Chondrocyte (in vitro differentiated cells): ENCODE results near the gene DUSP14. TPM values are rescaled to one million over a fixed set of nuclear protein-coding genes. Genes with fewer than 3 reads are reported as not detected.
"Not testable (repeated sequence)": the region's sequence is repeated elsewhere in the genome, so short reads cannot be mapped to it uniquely, and the experiment has no call there.

Experiments used
- DNase-seq: peaks from one replicate; pipeline ENCODE4 v3.0.0; 2021; ENCODE audit warnings: mixed read lengths, low spot score
- H3K27ac Mint-ChIP-seq: one replicate; pipeline ENCODE4 v1.8.0; 2021; ENCODE audit warnings: mild to moderate bottlenecking, moderate library complexity, mixed read lengths; ENCODE audit not compliant: unreplicated experiment
- H3K27me3 Mint-ChIP-seq: 2 replicates; pipeline ENCODE4 v1.8.0; 2021; ENCODE audit warnings: low read depth, mixed read lengths
- H3K36me3 Mint-ChIP-seq: 2 replicates; pipeline ENCODE4 v1.8.0; 2021; ENCODE audit warnings: low read depth, mixed read lengths
- H3K4me1 Mint-ChIP-seq: 2 replicates; pipeline ENCODE4 v1.8.0; 2021; ENCODE audit warnings: low read depth, mild to moderate bottlenecking, mixed read lengths
- H3K4me3 Mint-ChIP-seq: one replicate; pipeline ENCODE4 v1.8.0; 2021; ENCODE audit warnings: mild to moderate bottlenecking, moderate library complexity, mixed read lengths; ENCODE audit not compliant: unreplicated experiment
- H3K9me3 Mint-ChIP-seq: 2 replicates; pipeline ENCODE4 v1.8.0; 2021; ENCODE audit warnings: low read depth, mixed read lengths
- long read RNA-seq: library from polyadenylated mRNA; stranded (forward); transcript quantifications from one replicate; pipeline ENCODE4 v2.0.0, GENCODE V29; 2021
- total RNA-seq: library from RNA; stranded (reverse); gene quantifications from 3 replicates; pipeline ENCODE4 v1.2.1, GENCODE V29; 2021
- TF ChIP-seq, protein P1 (sequence below): fragments of 200-600 bp; sonication (generic); IDR thresholded peaks from 2 replicates; pipeline ENCODE4 v1.5.0; 2021; ENCODE audit warnings: antibody characterized with exemption, mild to moderate bottlenecking, moderate library complexity

Gene DUSP14, protein sequence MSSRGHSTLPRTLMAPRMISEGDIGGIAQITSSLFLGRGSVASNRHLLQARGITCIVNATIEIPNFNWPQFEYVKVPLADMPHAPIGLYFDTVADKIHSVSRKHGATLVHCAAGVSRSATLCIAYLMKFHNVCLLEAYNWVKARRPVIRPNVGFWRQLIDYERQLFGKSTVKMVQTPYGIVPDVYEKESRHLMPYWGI
- 33.6 to 37.3 TPM (median 34.7 TPM) in 3 replicates for total RNA-seq
- long read RNA-seq, partial matches to known transcripts = 0 of 6 reads
- long read RNA-seq, other reads (novel, unspliced or antisense) = 2 of 6 reads

DNA sequence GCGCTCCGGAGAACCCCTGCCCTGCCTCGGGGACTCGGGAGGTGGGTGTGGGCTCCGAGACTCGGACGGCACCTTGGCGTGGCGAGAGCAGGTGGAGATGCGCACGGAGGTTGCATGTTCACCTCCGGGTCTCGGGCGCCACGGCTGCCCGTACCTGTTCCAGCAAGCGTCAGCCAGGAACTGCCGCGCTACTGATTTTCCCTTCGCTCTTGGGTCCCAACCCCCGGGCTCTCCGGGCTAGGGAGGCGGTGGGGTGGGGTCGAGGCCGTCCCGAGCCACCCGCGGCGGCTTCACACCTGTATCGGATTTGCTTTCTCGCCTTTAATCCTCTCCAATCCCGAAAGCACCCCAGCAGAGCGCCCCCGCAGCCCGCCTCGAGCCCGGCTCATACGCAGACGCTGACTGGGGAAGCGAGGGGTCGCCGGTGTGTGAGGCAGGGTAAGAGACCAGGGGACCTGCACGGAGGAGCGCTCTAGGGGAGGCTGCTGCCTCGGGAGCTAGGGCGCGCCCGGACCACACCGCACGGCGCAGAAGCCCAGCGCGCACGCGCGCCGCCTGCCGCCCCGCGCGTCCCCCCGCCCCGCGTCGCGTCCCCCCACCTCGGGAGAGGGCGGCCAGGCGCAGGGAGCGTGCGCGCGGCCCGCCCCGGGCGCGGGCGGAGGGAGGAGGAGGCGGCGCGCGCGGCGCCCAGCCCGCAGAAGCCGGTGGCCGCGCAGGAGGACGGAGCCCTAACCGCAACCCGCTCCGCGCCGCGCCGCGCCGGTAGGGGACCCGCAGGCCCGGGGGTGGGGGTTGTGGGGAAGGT lies at the start of gene DUSP14:
TSS of gene DUSP14 (plus strand) at position 695 of the 805 bp plus-strand sequence. CDS start 22,382 bp downstream, outside the sequence.
- peak within 1 kb of the TSS; percentile 90 for H3K4me3 Mint-ChIP-seq
- no peaks in the 10 kb centered on the region for H3K36me3 Mint-ChIP-seq
- peak within 1 kb of the TSS; percentile 98 for H3K27ac Mint-ChIP-seq
- H3K4me1 Mint-ChIP-seq = peaks cover 59% of the 10 kb centered on the region
- no peaks in the 10 kb centered on the region for H3K27me3 Mint-ChIP-seq
- H3K9me3 Mint-ChIP-seq = no peaks in the 10 kb centered on the region
- TF ChIP-seq, protein P1, sequence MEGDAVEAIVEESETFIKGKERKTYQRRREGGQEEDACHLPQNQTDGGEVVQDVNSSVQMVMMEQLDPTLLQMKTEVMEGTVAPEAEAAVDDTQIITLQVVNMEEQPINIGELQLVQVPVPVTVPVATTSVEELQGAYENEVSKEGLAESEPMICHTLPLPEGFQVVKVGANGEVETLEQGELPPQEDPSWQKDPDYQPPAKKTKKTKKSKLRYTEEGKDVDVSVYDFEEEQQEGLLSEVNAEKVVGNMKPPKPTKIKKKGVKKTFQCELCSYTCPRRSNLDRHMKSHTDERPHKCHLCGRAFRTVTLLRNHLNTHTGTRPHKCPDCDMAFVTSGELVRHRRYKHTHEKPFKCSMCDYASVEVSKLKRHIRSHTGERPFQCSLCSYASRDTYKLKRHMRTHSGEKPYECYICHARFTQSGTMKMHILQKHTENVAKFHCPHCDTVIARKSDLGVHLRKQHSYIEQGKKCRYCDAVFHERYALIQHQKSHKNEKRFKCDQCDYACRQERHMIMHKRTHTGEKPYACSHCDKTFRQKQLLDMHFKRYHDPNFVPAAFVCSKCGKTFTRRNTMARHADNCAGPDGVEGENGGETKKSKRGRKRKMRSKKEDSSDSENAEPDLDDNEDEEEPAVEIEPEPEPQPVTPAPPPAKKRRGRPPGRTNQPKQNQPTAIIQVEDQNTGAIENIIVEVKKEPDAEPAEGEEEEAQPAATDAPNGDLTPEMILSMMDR = peak; percentile 11
- no peak for DNase-seq

DNA sequence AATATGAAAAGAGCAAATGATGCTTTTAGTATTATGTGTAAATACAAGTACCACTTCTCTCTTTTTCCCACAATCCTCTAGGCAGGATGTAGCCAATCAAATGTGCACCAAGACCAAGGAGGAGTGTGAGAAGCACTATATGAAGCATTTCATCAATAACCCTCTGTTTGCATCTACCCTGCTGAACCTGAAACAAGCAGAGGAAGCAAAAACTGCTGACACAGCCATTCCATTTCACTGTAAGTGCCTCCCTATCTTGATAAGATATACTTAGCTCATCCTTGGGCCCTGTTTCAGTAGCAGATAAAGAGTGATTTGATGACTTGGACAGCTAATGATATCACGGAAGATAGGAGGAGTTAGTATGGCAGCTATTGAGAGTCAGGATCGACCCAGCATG lies 49.3 kb upstream of the DUSP14 start:
- H3K27ac Mint-ChIP-seq = no peak overlapping the region
- no peak overlapping the region for H3K4me3 Mint-ChIP-seq
- H3K4me1 Mint-ChIP-seq = no peaks in the 10 kb centered on the region
- H3K27me3 Mint-ChIP-seq = no peaks in the 10 kb centered on the region
- peaks cover 20% of the 10 kb centered on the region for H3K36me3 Mint-ChIP-seq
- TF ChIP-seq, protein P1 = no peak
- no peaks in the 10 kb centered on the region for H3K9me3 Mint-ChIP-seq
- DNase-seq = no peak

DNA sequence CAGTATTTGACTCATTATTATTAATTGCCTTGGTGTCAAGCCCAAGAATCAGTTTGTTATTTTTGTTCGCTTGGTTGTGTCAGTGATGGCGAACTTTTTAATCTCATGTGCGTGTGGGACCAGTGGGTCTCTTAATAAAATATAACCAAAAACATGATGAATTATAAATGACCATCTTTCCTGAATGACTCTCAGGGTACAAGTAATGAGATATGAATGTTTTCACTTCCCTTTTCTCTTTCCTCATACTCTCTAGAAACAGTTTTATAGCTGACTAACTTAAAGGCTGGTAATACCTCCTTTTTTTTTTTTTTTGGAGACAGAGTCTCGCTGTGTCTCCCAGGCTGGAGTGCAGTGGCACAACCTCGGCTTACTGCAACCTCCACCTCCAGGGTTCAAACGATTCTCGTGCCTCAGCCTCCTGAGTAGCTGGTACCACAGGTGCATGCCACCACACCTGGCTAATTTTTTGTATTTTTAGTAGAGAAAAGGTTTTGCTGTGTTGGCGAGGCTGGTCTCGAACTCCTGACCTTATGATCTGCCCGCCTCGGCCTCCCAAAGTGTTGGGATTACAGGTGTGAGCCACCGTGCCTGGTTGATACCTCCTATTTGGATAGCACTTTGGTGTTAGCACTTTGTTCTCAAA lies 48.2 kb upstream of the DUSP14 start:
- not testable (repeated sequence) for H3K27ac Mint-ChIP-seq, DNase-seq, H3K27me3 Mint-ChIP-seq, H3K9me3 Mint-ChIP-seq, H3K4me1 Mint-ChIP-seq, H3K4me3 Mint-ChIP-seq
- peaks cover 19% of the 10 kb centered on the region for H3K36me3 Mint-ChIP-seq

DNA sequence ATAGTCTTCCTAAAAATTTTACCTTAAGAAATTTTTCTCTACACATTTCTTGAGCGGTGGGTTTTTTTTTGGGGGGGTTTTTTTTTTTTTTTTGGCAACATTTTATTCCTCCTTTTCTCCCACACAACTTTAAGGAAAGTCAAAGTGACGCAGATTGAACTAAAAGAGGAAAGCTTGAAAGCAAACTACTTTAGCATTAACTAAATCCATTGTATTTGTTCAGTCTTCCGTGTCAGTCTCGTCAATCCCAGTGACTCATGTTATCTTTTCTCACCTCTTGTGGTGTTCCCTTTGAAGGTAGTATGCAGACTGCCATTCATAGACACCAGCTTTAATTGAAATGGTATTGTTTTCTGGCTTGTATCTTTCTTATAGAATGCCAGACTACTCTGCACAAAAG lies 43.7 kb upstream of the DUSP14 start:
- DNase-seq = no peak
- Mint-ChIP-seq H3K36me3 (peaks cover 17% of the 10 kb centered on the region), H3K4me3 (no peak overlapping the region), H3K27ac (no peak overlapping the region), H3K4me1 (peaks cover 16% of the 10 kb centered on the region), H3K9me3 (no peaks in the 10 kb centered on the region), H3K27me3 (no peaks in the 10 kb centered on the region)
- TF ChIP-seq, protein P1 = no peak

DNA sequence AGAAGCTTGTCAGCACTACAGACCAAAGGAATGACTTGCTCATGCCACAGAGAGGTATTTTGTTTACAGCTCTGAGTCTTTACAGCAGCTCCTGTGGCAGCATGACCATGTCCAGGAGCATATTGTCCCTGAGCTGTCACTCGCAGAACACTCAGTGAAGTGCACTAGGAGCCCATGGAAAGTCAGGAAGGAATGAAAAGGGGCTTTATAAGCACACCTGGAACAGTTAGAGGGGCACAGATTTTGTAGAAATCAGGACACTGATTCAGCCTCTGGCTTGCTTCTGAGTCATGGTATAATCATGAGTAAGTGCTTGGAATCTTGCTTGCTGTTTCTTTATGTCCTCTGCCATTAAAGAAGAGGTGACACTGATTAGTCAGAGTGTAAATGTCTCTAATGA lies 42.0 kb upstream of the DUSP14 start:
- Mint-ChIP-seq H3K27me3 (no peaks in the 10 kb centered on the region), H3K27ac (peak overlapping the region; percentile 94), H3K36me3 (peaks cover 11% of the 10 kb centered on the region), H3K9me3 (no peaks in the 10 kb centered on the region), H3K4me3 (no peak overlapping the region), H3K4me1 (peaks cover 20% of the 10 kb centered on the region)
- DNase-seq = no peak
- TF ChIP-seq, protein P1 = no peak
